Left colon (tissue), 2 donors: ENCODE data around the gene SLAMF8. TPM values are rescaled to one million over a fixed set of nuclear protein-coding genes. Genes with fewer than 3 reads are reported as not detected.

Experiments used
- total RNA-seq, 2 donors: library from RNA; stranded (reverse); fragmentation: NEBNext Ultra II Directional; extraction: Animal tissue kit (Norgen Biotek cat#: 25700); gene quantifications; one replicate each; pipeline ENCODE4 v1.2.1, GENCODE V29; 2021
- donor health status: DM: no; HTN: no; CAD: no.
- donor health status: DM: yes; HTN: yes; CAD: no.

The SLAMF8 gene
- total RNA-seq, 2 donors from 2014 or later = 1.2 to 4.7 TPM

Other genes starting within 250 kb of the SLAMF8 start
- not detected for gene APCS, start 239.0 kb upstream of the SLAMF8 start, total RNA-seq
- gene CRP, start 112.3 kb upstream of the SLAMF8 start, total RNA-seq = not detected
- gene DUSP23, start 45.9 kb upstream of the SLAMF8 start, total RNA-seq = 10 to 100 TPM; 48.1 to 56.9 TPM
- under 1 TPM in 1 of 2 donors, not detected in 1; 0.14 TPM for gene FCRL6, start 24.5 kb upstream of the SLAMF8 start, total RNA-seq
- gene VSIG8, start 35.8 kb downstream of the SLAMF8 start, total RNA-seq = not detected
- gene CFAP45, start 73.3 kb downstream of the SLAMF8 start, total RNA-seq = under 1 TPM; 0.31 to 0.34 TPM
- 100 to 1,000 TPM; 268 to 291 TPM for gene TAGLN2, start 98.6 kb downstream of the SLAMF8 start, total RNA-seq
- 10 to 100 TPM; 31.5 to 46.3 TPM for gene IGSF9, start 118.7 kb downstream of the SLAMF8 start, total RNA-seq
- gene SLAMF9, start 127.4 kb downstream of the SLAMF8 start, total RNA-seq = not detected
- 1 to 10 TPM; 5.4 to 6.2 TPM for gene PIGM, start 205.1 kb downstream of the SLAMF8 start, total RNA-seq
- gene KCNJ10, start 243.3 kb downstream of the SLAMF8 start, total RNA-seq = under 1 TPM in 1 of 2 donors, not detected in 1; 0.45 TPM